IMR-90 (cell line): Measurements from ENCODE around the gene CYP24A1. TPM values are rescaled to one million over a fixed set of nuclear protein-coding genes. Genes with fewer than 3 reads are reported as not detected.
"Not testable (repeated sequence)": the region's sequence is repeated elsewhere in the genome, so short reads cannot be mapped to it uniquely, and the experiment has no call there.

Experiments
- ATAC-seq: fragments of 200-7000 bp; cut with Tn5 transposase; 2 replicates; pipeline ENCODE4 v1.9.1; 2020; ENCODE audit warnings: low read depth, mild to moderate bottlenecking, moderate library complexity
- BruUV-seq: library from RNA; stranded (reverse); fragments of 400-500 nt; replicated peaks from 2 replicates; lab custom pipeline; 2021; lab: Mats Ljungman, UMichigan
- CTCF ChIA-PET: fragments of 300-600 bp; formaldehyde crosslinking; extraction: SDS; loops from one replicate; lab custom pipeline; 2021; ENCODE audit warnings: antibody characterized with exemption; lab: Yijun Ruan, JAX
- POLR2A ChIA-PET: fragments of 300-600 bp; sonication (Branson Sonifier 250); formaldehyde crosslinking; loops from one replicate; lab custom pipeline; 2022; ENCODE audit warnings: antibody characterized with exemption; ENCODE audit not compliant: unreplicated experiment; lab: Charles Lee
- DNase-seq: peaks from one replicate; pipeline ENCODE4 v3.0.0; 2013
- H2AFZ ChIP-seq: replicated peaks from 2 replicates; pipeline ENCODE3; 2013; ENCODE audit warnings: low read length, mild to moderate bottlenecking; ENCODE audit not compliant: poor library complexity
- H2AK5ac ChIP-seq: 2 replicates; pipeline ENCODE4 v1.6.1; 2013; ENCODE audit warnings: low read depth, low read length, inconsistent platforms
- H2AK9ac ChIP-seq: replicated peaks from 2 replicates; pipeline ENCODE3; 2013; ENCODE audit warnings: mild to moderate bottlenecking, low read depth, low read length, moderate library complexity; ENCODE audit not compliant: poor library complexity
- H2BK120ac ChIP-seq: 2 replicates; pipeline ENCODE4 v1.6.1; 2013; ENCODE audit warnings: low read depth, low read length, inconsistent platforms
- H2BK15ac ChIP-seq: 3 replicates; pipeline ENCODE4 v1.6.1; 2013; ENCODE audit warnings: low read depth, low read length, inconsistent platforms
- H2BK20ac ChIP-seq: 2 replicates; pipeline ENCODE4 v1.6.1; 2013; ENCODE audit warnings: low read depth, mild to moderate bottlenecking, inconsistent platforms, low read length, moderate library complexity
- H2BK5ac ChIP-seq: 2 replicates; pipeline ENCODE4 v1.6.1; 2013; ENCODE audit warnings: mild to moderate bottlenecking, low read depth, low read length, inconsistent platforms; ENCODE audit not compliant: poor library complexity, severe bottlenecking
- H3K14ac ChIP-seq: replicated peaks from 2 replicates; pipeline ENCODE4 v1.6.1; 2013; ENCODE audit warnings: low read depth, low read length, inconsistent platforms
- H3K18ac ChIP-seq: 2 replicates; pipeline ENCODE4 v1.6.1; 2013; ENCODE audit warnings: low read depth, low read length, control low read depth
- H3K23ac ChIP-seq: 2 replicates; pipeline ENCODE4 v1.6.1; 2013; ENCODE audit warnings: low read depth, low read length, inconsistent platforms
- H3K27ac ChIP-seq: 2 replicates; pipeline ENCODE4 v1.5.1; 2013; ENCODE audit warnings: mild to moderate bottlenecking, control low read depth, low read length; ENCODE audit not compliant: insufficient read depth
- H3K27me3 ChIP-seq: 2 replicates; pipeline ENCODE4 v1.6.1; 2013; ENCODE audit warnings: low read length; ENCODE audit not compliant: control insufficient read depth, insufficient read depth
- H3K36me3 ChIP-seq: 2 replicates; pipeline ENCODE4 v1.6.1; 2013; ENCODE audit warnings: low read length, mixed read lengths; ENCODE audit not compliant: control insufficient read depth, insufficient read depth
- H3K4ac ChIP-seq: 2 replicates; pipeline ENCODE4 v1.6.1; 2013; ENCODE audit warnings: low read depth, low read length, inconsistent platforms
- H3K4me1 ChIP-seq: 2 replicates; pipeline ENCODE4 v1.6.1; 2013; ENCODE audit warnings: low read length, mixed read lengths; ENCODE audit not compliant: control insufficient read depth, insufficient read depth
- H3K4me2 ChIP-seq: 2 replicates; pipeline ENCODE4 v1.6.1; 2013; ENCODE audit warnings: low read depth, mild to moderate bottlenecking, control low read depth, low read length, moderate library complexity
- H3K4me3 ChIP-seq: 2 replicates; pipeline ENCODE4 v1.5.1; 2013; ENCODE audit warnings: low read depth, mild to moderate bottlenecking, control low read depth, low read length, moderate library complexity; ENCODE audit not compliant: insufficient read depth
- H3K56ac ChIP-seq: 2 replicates; pipeline ENCODE4 v1.6.1; 2013; ENCODE audit warnings: low read length, inconsistent platforms; ENCODE audit not compliant: insufficient read depth; ENCODE audit errors: extremely low read depth
- H3K79me1 ChIP-seq, 2 experiments: 2 replicates each; pipeline ENCODE4 v1.6.1; 2013; ENCODE audit warnings: low read length in 2 of 2, inconsistent platforms in 1 of 2, low read depth in 1 of 2
- H3K9ac ChIP-seq: 2 replicates; pipeline ENCODE4 v1.6.1; 2013; ENCODE audit warnings: low read depth, low read length, control low read depth
- H3K9me1 ChIP-seq: 2 replicates; pipeline ENCODE4 v1.6.1; 2013; ENCODE audit warnings: low read length, inconsistent platforms; ENCODE audit not compliant: insufficient read depth
- H3K9me3 ChIP-seq: 2 replicates; pipeline ENCODE4 v1.6.1; 2013; ENCODE audit warnings: low read length; ENCODE audit not compliant: control insufficient read depth, insufficient read depth
- H4K20me1 ChIP-seq: 2 replicates; pipeline ENCODE4 v1.6.1; 2013; ENCODE audit warnings: low read length, inconsistent platforms; ENCODE audit not compliant: insufficient read depth
- H4K5ac ChIP-seq: 2 replicates; pipeline ENCODE4 v1.6.1; 2013; ENCODE audit warnings: mild to moderate bottlenecking, low read depth, low read length, control low read depth
- H4K8ac ChIP-seq, 2 experiments: 2 replicates each; pipeline ENCODE4 v1.6.1; 2013; ENCODE audit warnings: low read depth in 2 of 2, low read length in 2 of 2, control low read depth in 1 of 2, inconsistent platforms in 1 of 2
- H4K91ac ChIP-seq: 2 replicates; pipeline ENCODE4 v1.6.1; 2013; ENCODE audit warnings: low read depth, low read length, inconsistent platforms; ENCODE audit not compliant: insufficient read depth
- MAFK ChIP-seq: IDR thresholded peaks from 2 replicates; pipeline ENCODE4 v1.6.1; 2012; ENCODE audit warnings: low read depth, low read length, improper control_type of control experiment
- MAZ ChIP-seq: IDR thresholded peaks from 2 replicates; pipeline ENCODE4 v1.6.1; 2012; ENCODE audit warnings: low read depth, mild to moderate bottlenecking, low read length, improper control_type of control experiment, moderate library complexity, borderline replicate concordance
- MXI1 ChIP-seq: IDR thresholded peaks from 2 replicates; pipeline ENCODE4 v1.6.1; 2012; ENCODE audit warnings: low read depth, mild to moderate bottlenecking, low read length, moderate library complexity, borderline replicate concordance
- RAD21 ChIP-seq: IDR thresholded peaks from 2 replicates; pipeline ENCODE4 v1.6.1; 2012; ENCODE audit warnings: low read length, improper control_type of control experiment
- RCOR1 ChIP-seq: IDR thresholded peaks from 2 replicates; pipeline ENCODE4 v1.6.1; 2012; ENCODE audit warnings: mild to moderate bottlenecking, low read length, improper control_type of control experiment; ENCODE audit not compliant: insufficient replicate concordance
- SMC3 ChIP-seq: fragments of 150-350 bp; IDR thresholded peaks from 2 replicates; pipeline ENCODE4 v1.6.1; 2016; ENCODE audit warnings: low read depth, mild to moderate bottlenecking, antibody characterized with exemption, low read length, moderate library complexity
- WGBS, 2 experiments: methylation state at CpG; one replicate each; pipeline versions ENCODE4 v1.1.5 to v1.1.7; 2013; ENCODE audit warnings: missing lambda C conversion rate in 2 of 2; ENCODE audit not compliant: insufficient read length in 1 of 2; ENCODE audit errors: extremely low coverage in 2 of 2; 5-methylcytosine and 5-hydroxymethylcytosine counted together
- dilution Hi-C: fragments of 300-500 bp; cut with HindIII; formaldehyde crosslinking; loops from one replicate; pipeline ENCODE4 v1.14.3; 2018; ENCODE audit warnings: low sequenced_read_pairs; ENCODE audit not compliant: unreplicated experiment
- in situ Hi-C: fragments of 300-500 bp; cut with MboI; formaldehyde crosslinking; loops from 3 replicates; pipeline ENCODE4 v1.14.3; 2019; ENCODE audit warnings: low sequenced_read_pairs, inconsistent platforms, mixed read lengths
- intact Hi-C: fragments of 100-400 bp; cut with micrococcal nuclease; formaldehyde crosslinking; loops from 2 replicates; pipeline ENCODE4 v1.10.0; 2022
- polyA plus RNA-seq, 3 experiments: library from polyadenylated mRNA; depleted of rRNA; stranded (reverse); fragments of >200 nt; gene quantifications; 2 replicates each; pipeline ENCODE4 v1.2.3, GENCODE V29; 2012; ENCODE audit warnings: low replicate concordance in 1 of 3
- total RNA-seq: library from RNA; depleted of rRNA; stranded (reverse); fragments of >200 nt; gene quantifications from 2 replicates; pipeline ENCODE4 v1.2.3, GENCODE V29; 2012

CYP24A1 gene
- total and polyA plus RNA-seq, 2 of the 4 experiments (the other 2 are of a cell fraction), result not detected

- Histone ChIP-seq H3K9me1 (peaks cover 11% of the 10 kb centered on the region), H4K8ac (peak overlapping the region; percentile 44 to 59; a peak in 3 of 4 replicates), H3K9me3 (no peaks in the 10 kb centered on the region), H4K20me1 (no peaks in the 10 kb centered on the region; the same call in 1 of the 2 replicates), H3K4ac (peak overlapping the region; percentile 84), H2BK15ac (peak overlapping the region; percentile 93), H2BK20ac (peak overlapping the region; percentile 76), H2AFZ (peak overlapping the region; percentile 44), H4K5ac (peak overlapping the region; percentile 51), H3K18ac (peak overlapping the region; percentile 67), H3K27me3 (no peaks in the 10 kb centered on the region), H4K91ac (peak overlapping the region; percentile 81), H3K36me3 (no peaks in the 10 kb centered on the region), H2BK5ac (peak overlapping the region; percentile 92), H2AK5ac (peak overlapping the region; percentile 84), H3K9ac (no peak overlapping the region), H3K27ac (peak overlapping the region; percentile 61; the same call in 1 of the 2 replicates), H3K79me1 (no peaks in the 10 kb centered on the region), H3K4me1 (peaks cover 13% of the 10 kb centered on the region), H3K14ac (peak overlapping the region; percentile 83), H2AK9ac (peak overlapping the region; percentile 37), H2BK120ac (peak overlapping the region; percentile 92), H3K56ac (peak overlapping the region; percentile 17; the same call in 1 of the 2 replicates), H3K23ac (peak overlapping the region; percentile 55; the same call in 1 of the 2 replicates), H3K4me3 (no peak overlapping the region), H3K4me2 (peak overlapping the region; percentile 87)
- ChIA-PET CTCF (interaction anchor here (0.8 kb wide), 1 partner anchor 31 kb away, joined by 3 read pairs; no protein-coding TSS in a partner anchor), POLR2A (no interaction called here)
- in situ Hi-C loops (no loop called here), intact Hi-C loops (loop anchor here (2.0 to 10.0 kb wide), 2 partner anchors 77 to 213 kb away; partner anchors contain the start of gene PFDN4), dilution Hi-C loops (no loop called here)
- no peak for ATAC-seq
- BruUV-seq, result no TSS peak
- 91% methylated on average over 6 of the region's 8 CpGs; no CpG with 5 or more reads in 1 of the 2 experiments for WGBS, 2 experiments
- TF ChIP-seq RAD21, result no peak
- TF ChIP-seq MAZ, result no peak
- no peak for TF ChIP-seq MXI1
- no peak for TF ChIP-seq RCOR1
- peak; percentile 48 for TF ChIP-seq MAFK
- TF ChIP-seq SMC3, result no peak
- no peak for DNase-seq
Observed at GRCh38 chr20:54131675-54132611, 41.8 kb downstream of the CYP24A1 start.

GRCh38 chr20:54131125-54131524 lies 42.7 kb downstream of the CYP24A1 start:
- BruUV-seq, DNase-seq, H3K27me3 ChIP-seq, dilution Hi-C loops, H3K4me3 ChIP-seq, H3K56ac ChIP-seq, H3K4me2 ChIP-seq, H2BK20ac ChIP-seq, H4K8ac ChIP-seq, H4K20me1 ChIP-seq, H2BK5ac ChIP-seq, in situ Hi-C loops, H3K9ac ChIP-seq, H3K36me3 ChIP-seq, POLR2A ChIA-PET, H3K9me3 ChIP-seq, H2BK15ac ChIP-seq, H3K23ac ChIP-seq, H2AK9ac ChIP-seq, H3K79me1 ChIP-seq, H2AK5ac ChIP-seq, ATAC-seq, H4K5ac ChIP-seq, H3K18ac ChIP-seq, H3K4ac ChIP-seq, H3K14ac ChIP-seq, H2AFZ ChIP-seq, H3K27ac ChIP-seq, H2BK120ac ChIP-seq, H4K91ac ChIP-seq: not testable (repeated sequence)
- CTCF ChIA-PET, result interaction anchor here (0.8 kb wide), 1 partner anchor 31 kb away, joined by 3 read pairs; no protein-coding TSS in a partner anchor
- Histone ChIP-seq H3K9me1 (peaks cover 11% of the 10 kb centered on the region), H3K4me1 (peaks cover 13% of the 10 kb centered on the region)
- intact Hi-C loops, result loop anchor here (10.0 kb wide), 1 partner anchor 214 kb away; no protein-coding TSS in a partner anchor
- WGBS, 2 experiments, result no CpG with 5 or more reads among the region's 4 CpGs
